Right lobe of liver (tissue), 6 donors: ENCODE data around the gene FHOD1. TPM values are rescaled to one million over a fixed set of nuclear protein-coding genes. Genes with fewer than 3 reads are reported as not detected.

ENCODE experiments used
- ATAC-seq, 4 donors: fragments of 200-7000 bp; cut with Tn5 transposase; one replicate each; pipeline ENCODE4 v1.9.1; 2020; ENCODE audit warnings: mild to moderate bottlenecking in 4 of 4, moderate library complexity in 4 of 4
- DNase-seq, 3 donors: peaks; one replicate each; pipeline ENCODE4 v3.0.0-alpha.2; 2020
- H3K27ac ChIP-seq, 3 donors: fragments of 200-600 bp; one replicate each; pipeline ENCODE4 v1.8.0; 2022
- H3K27me3 ChIP-seq, 2 donors: fragments of 200-600 bp; one replicate each; pipeline ENCODE4 v1.8.0; 2022
- H3K36me3 ChIP-seq, 4 donors: fragments of 200-600 bp; sonication (generic) in 1 of 4; one replicate each; pipeline versions ENCODE4 v1.5.1 to v1.8.0; 2017 to 2022; ENCODE audit warnings: control low read depth in 1 of 4
- H3K4me1 ChIP-seq, 4 donors: fragments of 200-600 bp; sonication (generic) in 1 of 4; one replicate each; pipeline versions ENCODE4 v1.5.1 to v1.8.0; 2017 to 2022; ENCODE audit warnings: control low read depth in 1 of 4
- H3K4me3 ChIP-seq, 3 donors: fragments of 200-600 bp; one replicate each; pipeline ENCODE4 v1.8.0; 2022
- H3K9me3 ChIP-seq, 4 donors: fragments of 200-600 bp; sonication (generic) in 1 of 4; one replicate each; pipeline versions ENCODE4 v1.5.1 to v1.8.0; 2017 to 2022; ENCODE audit warnings: control low read depth in 1 of 4
- POLR2A ChIP-seq: fragments of 450-650 bp; IDR thresholded peaks from one replicate; pipeline ENCODE4 v1.6.1; 2017; ENCODE audit warnings: antibody characterized with exemption, mild to moderate bottlenecking
- WGBS: methylation state at CpG from one replicate; pipeline ENCODE4 v1.1.6; 2018; ENCODE audit warnings: low coverage, low lambda C conversion rate; ENCODE audit not compliant: insufficient coverage; ENCODE audit errors: missing lambda C conversion rate; 5-methylcytosine and 5-hydroxymethylcytosine counted together
- intact Hi-C, 2 donors: fragments of 100-400 bp; cut with DNase I; formaldehyde crosslinking; loops; one replicate each; pipeline versions ENCODE4 v1.11.2 to v1.14.1; 2022
- total RNA-seq, 6 experiments: library from RNA; depleted of rRNA in 2 of 6; stranded (reverse); fragments of >200 nt in 2 of 6; fragmentation: NEBNext Ultra II Directional in 3 of 6; extraction: Animal tissue kit (Norgen Biotek cat#: 25700) in 3 of 6; gene quantifications; one replicate each; pipeline versions ENCODE4 v1.1.0 to v1.2.4, GENCODE V29; 2016 to 2023
- TF ChIP-seq, protein P1 (sequence below), 4 donors: fragments of 200-600 bp in 3 of 4; fragments of 450-650 bp in 1 of 4; IDR thresholded peaks; one replicate each; pipeline versions ENCODE4 v1.5.1 to v1.8.0; 2016 to 2022; ENCODE audit warnings: antibody characterized with exemption in 4 of 4, mild to moderate bottlenecking in 2 of 4
- donor health status: DM: no; HTN: yes; CAD: no.
- donor health status: DM: no; HTN: no; CAD: no.
- donor health status: DM: no; HTN: no; CAD: no.
- donor health status: DM: no; HTN: yes; CAD: no.
- donor health status: DM: no; HTN: yes; CAD: no.

The FHOD1 gene
- total RNA-seq, 6 experiments from 2014 or later: 2.3 to 9.6 (median 3.5) TPM

GRCh38 chr16:67202426-67202825, 44.9 kb downstream of the FHOD1 start:
- Histone ChIP-seq H3K4me1 (peaks cover 0 to 7% (median 0%) of the 10 kb centered on the region in 4 donors), H3K9me3 (no peaks in the 10 kb centered on the region), H3K27ac (no peak overlapping the region), H3K36me3 (peaks cover 0 to 14% (median 1%) of the 10 kb centered on the region in 4 donors), H3K27me3 (no peaks in the 10 kb centered on the region), H3K4me3 (no peak overlapping the region)
- DNase-seq: no peak
- ATAC-seq: no peak
- WGBS: no CpG with 5 or more reads among the region's 12 CpGs
- TF ChIP-seq, protein P1, sequence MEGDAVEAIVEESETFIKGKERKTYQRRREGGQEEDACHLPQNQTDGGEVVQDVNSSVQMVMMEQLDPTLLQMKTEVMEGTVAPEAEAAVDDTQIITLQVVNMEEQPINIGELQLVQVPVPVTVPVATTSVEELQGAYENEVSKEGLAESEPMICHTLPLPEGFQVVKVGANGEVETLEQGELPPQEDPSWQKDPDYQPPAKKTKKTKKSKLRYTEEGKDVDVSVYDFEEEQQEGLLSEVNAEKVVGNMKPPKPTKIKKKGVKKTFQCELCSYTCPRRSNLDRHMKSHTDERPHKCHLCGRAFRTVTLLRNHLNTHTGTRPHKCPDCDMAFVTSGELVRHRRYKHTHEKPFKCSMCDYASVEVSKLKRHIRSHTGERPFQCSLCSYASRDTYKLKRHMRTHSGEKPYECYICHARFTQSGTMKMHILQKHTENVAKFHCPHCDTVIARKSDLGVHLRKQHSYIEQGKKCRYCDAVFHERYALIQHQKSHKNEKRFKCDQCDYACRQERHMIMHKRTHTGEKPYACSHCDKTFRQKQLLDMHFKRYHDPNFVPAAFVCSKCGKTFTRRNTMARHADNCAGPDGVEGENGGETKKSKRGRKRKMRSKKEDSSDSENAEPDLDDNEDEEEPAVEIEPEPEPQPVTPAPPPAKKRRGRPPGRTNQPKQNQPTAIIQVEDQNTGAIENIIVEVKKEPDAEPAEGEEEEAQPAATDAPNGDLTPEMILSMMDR (IDR thresholded peaks at IDR 0.05): no peak
- no peak for TF ChIP-seq POLR2A
- intact Hi-C loops: no loop called here

GRCh38 chr16:67201411-67202345, 45.6 kb downstream of the FHOD1 start:
- Histone ChIP-seq H3K9me3 (no peaks in the 10 kb centered on the region), H3K27ac (no peak overlapping the region), H3K4me1 (peaks cover 0 to 7% (median 0%) of the 10 kb centered on the region in 4 donors), H3K27me3 (no peaks in the 10 kb centered on the region), H3K4me3 (no peak overlapping the region), H3K36me3 (peaks cover 0 to 21% (median 1%) of the 10 kb centered on the region in 4 donors)
- no peak for TF ChIP-seq POLR2A
- TF ChIP-seq, protein P1 (IDR thresholded peaks at IDR 0.05): no peak
- ATAC-seq: no peak
- DNase-seq: no peak
- 97% methylated on average over 5 of the region's 40 CpGs for WGBS
- intact Hi-C loops: no loop called here

DNA sequence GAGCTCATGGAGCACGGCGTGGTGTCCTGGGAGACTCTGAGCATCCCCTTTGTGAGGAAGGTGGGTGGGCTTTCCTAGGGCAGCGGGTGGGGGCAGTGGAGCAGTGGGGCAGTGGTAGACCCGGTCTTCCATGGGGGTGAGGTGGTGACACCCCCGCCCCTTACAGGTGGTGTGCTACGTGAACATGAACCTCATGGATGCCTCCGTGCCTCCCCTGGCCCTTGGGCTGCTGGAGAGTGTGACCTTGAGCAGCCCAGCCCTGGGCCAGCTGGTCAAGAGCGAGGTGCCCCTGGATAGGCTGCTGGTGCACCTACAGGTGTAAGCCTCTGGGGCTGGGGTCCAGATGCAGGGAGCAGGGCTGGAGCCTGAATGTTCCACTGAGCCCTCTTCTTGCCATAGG, 46.8 kb downstream of the FHOD1 start:
- Histone ChIP-seq H3K9me3 (no peaks in the 10 kb centered on the region), H3K36me3 (peaks cover 0 to 32% (median 8%) of the 10 kb centered on the region in 4 donors), H3K27me3 (no peaks in the 10 kb centered on the region), H3K4me1 (peaks cover 0 to 7% (median 0%) of the 10 kb centered on the region in 4 donors), H3K27ac (no peak overlapping the region), H3K4me3 (no peak overlapping the region)
- TF ChIP-seq POLR2A: no peak
- TF ChIP-seq, protein P1 (IDR thresholded peaks at IDR 0.05): no peak
- intact Hi-C loops: no loop called here
- no CpG with 5 or more reads among the region's 8 CpGs for WGBS
- no peak for ATAC-seq
- no peak for DNase-seq

GRCh38 chr16:67199808-67200198, 47.5 kb downstream of the FHOD1 start:
- Histone ChIP-seq H3K4me3 (peak overlapping the region; percentile 30 to 58 (median 51)), H3K4me1 (peaks cover 0 to 7% (median 0%) of the 10 kb centered on the region in 4 donors), H3K36me3 (peaks cover 0 to 39% (median 14%) of the 10 kb centered on the region in 4 donors), H3K27ac (no peak overlapping the region), H3K27me3 (no peaks in the 10 kb centered on the region), H3K9me3 (no peaks in the 10 kb centered on the region)
- WGBS: 40% methylated on average over 5 of the region's 22 CpGs
- ATAC-seq: peak; percentile 1 to 12 (median 5)
- TF ChIP-seq POLR2A: no peak
- TF ChIP-seq, protein P1 (IDR thresholded peaks at IDR 0.05): no peak
- DNase-seq: no peak
- intact Hi-C loops: loop anchor here in 1 of 2 donors (5.0 kb wide), 1 partner anchor 32 kb away; no protein-coding TSS in a partner anchor
